ENCODE data around the gene EGFR.

DNA sequence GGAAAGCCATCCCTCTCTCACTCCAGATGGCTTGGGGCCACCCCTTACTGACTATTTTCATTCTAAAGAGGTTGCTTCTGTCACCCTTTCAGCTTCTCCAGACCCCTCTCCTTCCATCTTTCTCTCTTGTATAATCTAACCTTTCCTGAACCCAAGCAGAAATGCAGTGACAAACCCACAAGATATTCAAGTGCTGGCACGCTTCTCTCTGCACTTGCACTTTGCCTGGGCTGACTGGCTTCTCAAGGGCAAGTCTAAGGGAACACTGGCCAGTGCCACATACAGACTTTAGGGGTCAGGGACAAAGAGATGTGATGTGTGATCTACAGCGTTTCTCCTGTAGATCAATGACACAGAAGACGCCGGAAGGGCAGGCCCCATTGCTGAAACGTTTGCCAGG lies 195.9 kb downstream of the EGFR start:
- TF ChIP-seq EZH2phosphoT487 (IDR thresholded peaks at IDR 0.05; ENCODE audit: borderline replicate concordance, low read depth) = no peak
- TF ChIP-seq, protein P1, sequence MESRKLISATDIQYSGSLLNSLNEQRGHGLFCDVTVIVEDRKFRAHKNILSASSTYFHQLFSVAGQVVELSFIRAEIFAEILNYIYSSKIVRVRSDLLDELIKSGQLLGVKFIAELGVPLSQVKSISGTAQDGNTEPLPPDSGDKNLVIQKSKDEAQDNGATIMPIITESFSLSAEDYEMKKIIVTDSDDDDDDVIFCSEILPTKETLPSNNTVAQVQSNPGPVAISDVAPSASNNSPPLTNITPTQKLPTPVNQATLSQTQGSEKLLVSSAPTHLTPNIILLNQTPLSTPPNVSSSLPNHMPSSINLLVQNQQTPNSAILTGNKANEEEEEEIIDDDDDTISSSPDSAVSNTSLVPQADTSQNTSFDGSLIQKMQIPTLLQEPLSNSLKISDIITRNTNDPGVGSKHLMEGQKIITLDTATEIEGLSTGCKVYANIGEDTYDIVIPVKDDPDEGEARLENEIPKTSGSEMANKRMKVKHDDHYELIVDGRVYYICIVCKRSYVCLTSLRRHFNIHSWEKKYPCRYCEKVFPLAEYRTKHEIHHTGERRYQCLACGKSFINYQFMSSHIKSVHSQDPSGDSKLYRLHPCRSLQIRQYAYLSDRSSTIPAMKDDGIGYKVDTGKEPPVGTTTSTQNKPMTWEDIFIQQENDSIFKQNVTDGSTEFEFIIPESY (IDR thresholded peaks at IDR 0.05; ENCODE audit: borderline replicate concordance, low read depth) = no peak
- TF ChIP-seq, protein P2, sequence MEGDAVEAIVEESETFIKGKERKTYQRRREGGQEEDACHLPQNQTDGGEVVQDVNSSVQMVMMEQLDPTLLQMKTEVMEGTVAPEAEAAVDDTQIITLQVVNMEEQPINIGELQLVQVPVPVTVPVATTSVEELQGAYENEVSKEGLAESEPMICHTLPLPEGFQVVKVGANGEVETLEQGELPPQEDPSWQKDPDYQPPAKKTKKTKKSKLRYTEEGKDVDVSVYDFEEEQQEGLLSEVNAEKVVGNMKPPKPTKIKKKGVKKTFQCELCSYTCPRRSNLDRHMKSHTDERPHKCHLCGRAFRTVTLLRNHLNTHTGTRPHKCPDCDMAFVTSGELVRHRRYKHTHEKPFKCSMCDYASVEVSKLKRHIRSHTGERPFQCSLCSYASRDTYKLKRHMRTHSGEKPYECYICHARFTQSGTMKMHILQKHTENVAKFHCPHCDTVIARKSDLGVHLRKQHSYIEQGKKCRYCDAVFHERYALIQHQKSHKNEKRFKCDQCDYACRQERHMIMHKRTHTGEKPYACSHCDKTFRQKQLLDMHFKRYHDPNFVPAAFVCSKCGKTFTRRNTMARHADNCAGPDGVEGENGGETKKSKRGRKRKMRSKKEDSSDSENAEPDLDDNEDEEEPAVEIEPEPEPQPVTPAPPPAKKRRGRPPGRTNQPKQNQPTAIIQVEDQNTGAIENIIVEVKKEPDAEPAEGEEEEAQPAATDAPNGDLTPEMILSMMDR (IDR thresholded peaks at IDR 0.05) = no peak
- TF ChIP-seq REST (IDR thresholded peaks at IDR 0.05; ENCODE audit: low read depth, low read length) = no peak
- TF ChIP-seq POLR2AphosphoS5 (IDR thresholded peaks at IDR 0.05; ENCODE audit: low read depth, low read length) = no peak
- TF ChIP-seq JUND (IDR thresholded peaks at IDR 0.05) = no peak
- TF ChIP-seq GABPA (IDR thresholded peaks at IDR 0.05; ENCODE audit: low read depth) = no peak
- no peak for TF ChIP-seq GATA2 (CRISPR knock-in tag; IDR thresholded peaks at IDR 0.05)
- no peak for TF ChIP-seq MAX (IDR thresholded peaks at IDR 0.05; ENCODE audit: low read depth)
- TF ChIP-seq TAF1 (IDR thresholded peaks at IDR 0.05; ENCODE audit: borderline replicate concordance, low read depth, low read length) = no peak
- no peak for TF ChIP-seq USF2 (IDR thresholded peaks at IDR 0.05; ENCODE audit: borderline replicate concordance, low read depth, low read length)
- no peak for TF ChIP-seq RAD21 (IDR thresholded peaks at IDR 0.05; ENCODE audit: low read length)
- no peak for TF ChIP-seq EP300 (IDR thresholded peaks at IDR 0.05; ENCODE audit: borderline replicate concordance in 1 of 2, low read depth in 1 of 2, low read length in 1 of 2)

Data from SK-N-SH (cell line).